K562 (cell line): ENCODE data around the gene KRT83. TPM values are rescaled to one million over a fixed set of nuclear protein-coding genes. Genes with fewer than 3 reads are reported as not detected.

Experiments
- EWSR1 ChIP-seq: fragments of 450-650 bp; IDR thresholded peaks from 2 replicates; pipeline ENCODE4 v1.6.1; 2018; ENCODE audit warnings: borderline replicate concordance, mild to moderate bottlenecking, low read depth, moderate library complexity; ENCODE audit not compliant: partially characterized antibody
- MYC ChIP-seq, 2 experiments: fragments of 250-450 bp in 1 of 2; sonication (Bioruptor Pico) in 1 of 2; IDR thresholded peaks; 2 replicates each; pipeline versions ENCODE4 v1.5.1 to v1.6.1; 2012 to 2021; ENCODE audit warnings: low read depth in 2 of 2, borderline replicate concordance in 1 of 2, improper control_type of control experiment in 1 of 2, low read length in 1 of 2, mild to moderate bottlenecking in 1 of 2, moderate library complexity in 1 of 2
- ZBTB40 ChIP-seq, 2 experiments: fragments of 450-650 bp in 1 of 2; sonication (generic) in 1 of 2; formaldehyde crosslinking in 1 of 2; IDR thresholded peaks; 2 replicates each; pipeline versions ENCODE4 v1.7.1 to v1.9.0; 2016 to 2022; ENCODE audit warnings: inconsistent platforms in 1 of 2, mild to moderate bottlenecking in 1 of 2, missing genetic modification reagents in 1 of 2
- ZNF24 ChIP-seq: fragments of 450-650 bp; IDR thresholded peaks from 2 replicates; pipeline ENCODE4 v1.6.1; 2016
- ZNF561 ChIP-seq: fragments of 450-650 bp; formaldehyde crosslinking; conservative IDR thresholded peaks from 2 replicates; pipeline ENCODE4 v1.4.0; 2020; ENCODE audit warnings: mild to moderate bottlenecking, moderate library complexity
- ZNF75A ChIP-seq: fragments of 450-650 bp; formaldehyde crosslinking; IDR thresholded peaks from 2 replicates; pipeline ENCODE4 v1.4.0; 2020; ENCODE audit warnings: mild to moderate bottlenecking
- polyA plus RNA-seq, 8 experiments: library from polyadenylated mRNA; depleted of rRNA in 4 of 8; stranded (reverse) in 5 of 8; unstranded in 3 of 8; fragments of >200 nt; fragmentation: Nextera tagmentation in 2 of 8; fragmentation: Illumina TruSeq in 1 of 8; extraction: Ambion mirVana in 2 of 8; extraction: Trizol in 1 of 8; gene quantifications; 2 replicates each; pipeline versions ENCODE4 v1.2.1 to v1.2.3, GENCODE V29; 2011 to 2014; ENCODE audit warnings: inconsistent platforms in 1 of 8, missing spikeins in 1 of 8
- total RNA-seq, 7 experiments: library from RNA; depleted of rRNA in 6 of 7; stranded (reverse); fragments of >200 nt in 6 of 7; fragmentation: Illumina TruSeq in 2 of 7; extraction: Trizol in 2 of 7; gene quantifications; 2 replicates each; pipeline versions ENCODE4 v1.2.1 to v1.2.3, GENCODE V29; 2011 to 2021; ENCODE audit warnings: low replicate concordance in 1 of 7
- TF ChIP-seq, protein P1 (sequence below): fragments of 450-650 bp; IDR thresholded peaks from 2 replicates; pipeline ENCODE4 v1.6.1; 2016; ENCODE audit warnings: mild to moderate bottlenecking, moderate library complexity

KRT83 gene
- total and polyA plus RNA-seq, 9 of the 15 experiments (the other 6 are each of a cell fraction or from before 2014, with no cell fraction given): not detected

DNA sequence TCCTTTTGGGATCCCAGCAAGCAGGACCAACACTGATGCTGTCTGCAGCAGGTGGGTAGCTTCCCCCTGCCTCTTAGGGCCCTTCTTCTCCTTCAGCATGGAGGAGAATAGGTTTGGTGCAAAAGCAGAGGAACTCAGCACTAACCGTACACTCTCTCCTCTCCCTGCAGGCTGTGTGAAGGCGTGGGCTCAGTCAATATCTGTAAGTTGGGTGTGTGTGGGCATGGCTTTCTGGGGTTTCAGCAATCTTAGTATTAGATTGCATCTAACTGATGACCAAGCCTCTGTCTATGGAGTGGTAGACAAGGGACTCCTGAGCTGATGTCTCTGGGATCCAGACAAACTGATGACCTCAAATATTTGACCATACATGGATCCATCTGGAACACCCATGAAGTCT lies 31.8 kb upstream of the KRT83 start (continued):
- TF ChIP-seq, protein P1, sequence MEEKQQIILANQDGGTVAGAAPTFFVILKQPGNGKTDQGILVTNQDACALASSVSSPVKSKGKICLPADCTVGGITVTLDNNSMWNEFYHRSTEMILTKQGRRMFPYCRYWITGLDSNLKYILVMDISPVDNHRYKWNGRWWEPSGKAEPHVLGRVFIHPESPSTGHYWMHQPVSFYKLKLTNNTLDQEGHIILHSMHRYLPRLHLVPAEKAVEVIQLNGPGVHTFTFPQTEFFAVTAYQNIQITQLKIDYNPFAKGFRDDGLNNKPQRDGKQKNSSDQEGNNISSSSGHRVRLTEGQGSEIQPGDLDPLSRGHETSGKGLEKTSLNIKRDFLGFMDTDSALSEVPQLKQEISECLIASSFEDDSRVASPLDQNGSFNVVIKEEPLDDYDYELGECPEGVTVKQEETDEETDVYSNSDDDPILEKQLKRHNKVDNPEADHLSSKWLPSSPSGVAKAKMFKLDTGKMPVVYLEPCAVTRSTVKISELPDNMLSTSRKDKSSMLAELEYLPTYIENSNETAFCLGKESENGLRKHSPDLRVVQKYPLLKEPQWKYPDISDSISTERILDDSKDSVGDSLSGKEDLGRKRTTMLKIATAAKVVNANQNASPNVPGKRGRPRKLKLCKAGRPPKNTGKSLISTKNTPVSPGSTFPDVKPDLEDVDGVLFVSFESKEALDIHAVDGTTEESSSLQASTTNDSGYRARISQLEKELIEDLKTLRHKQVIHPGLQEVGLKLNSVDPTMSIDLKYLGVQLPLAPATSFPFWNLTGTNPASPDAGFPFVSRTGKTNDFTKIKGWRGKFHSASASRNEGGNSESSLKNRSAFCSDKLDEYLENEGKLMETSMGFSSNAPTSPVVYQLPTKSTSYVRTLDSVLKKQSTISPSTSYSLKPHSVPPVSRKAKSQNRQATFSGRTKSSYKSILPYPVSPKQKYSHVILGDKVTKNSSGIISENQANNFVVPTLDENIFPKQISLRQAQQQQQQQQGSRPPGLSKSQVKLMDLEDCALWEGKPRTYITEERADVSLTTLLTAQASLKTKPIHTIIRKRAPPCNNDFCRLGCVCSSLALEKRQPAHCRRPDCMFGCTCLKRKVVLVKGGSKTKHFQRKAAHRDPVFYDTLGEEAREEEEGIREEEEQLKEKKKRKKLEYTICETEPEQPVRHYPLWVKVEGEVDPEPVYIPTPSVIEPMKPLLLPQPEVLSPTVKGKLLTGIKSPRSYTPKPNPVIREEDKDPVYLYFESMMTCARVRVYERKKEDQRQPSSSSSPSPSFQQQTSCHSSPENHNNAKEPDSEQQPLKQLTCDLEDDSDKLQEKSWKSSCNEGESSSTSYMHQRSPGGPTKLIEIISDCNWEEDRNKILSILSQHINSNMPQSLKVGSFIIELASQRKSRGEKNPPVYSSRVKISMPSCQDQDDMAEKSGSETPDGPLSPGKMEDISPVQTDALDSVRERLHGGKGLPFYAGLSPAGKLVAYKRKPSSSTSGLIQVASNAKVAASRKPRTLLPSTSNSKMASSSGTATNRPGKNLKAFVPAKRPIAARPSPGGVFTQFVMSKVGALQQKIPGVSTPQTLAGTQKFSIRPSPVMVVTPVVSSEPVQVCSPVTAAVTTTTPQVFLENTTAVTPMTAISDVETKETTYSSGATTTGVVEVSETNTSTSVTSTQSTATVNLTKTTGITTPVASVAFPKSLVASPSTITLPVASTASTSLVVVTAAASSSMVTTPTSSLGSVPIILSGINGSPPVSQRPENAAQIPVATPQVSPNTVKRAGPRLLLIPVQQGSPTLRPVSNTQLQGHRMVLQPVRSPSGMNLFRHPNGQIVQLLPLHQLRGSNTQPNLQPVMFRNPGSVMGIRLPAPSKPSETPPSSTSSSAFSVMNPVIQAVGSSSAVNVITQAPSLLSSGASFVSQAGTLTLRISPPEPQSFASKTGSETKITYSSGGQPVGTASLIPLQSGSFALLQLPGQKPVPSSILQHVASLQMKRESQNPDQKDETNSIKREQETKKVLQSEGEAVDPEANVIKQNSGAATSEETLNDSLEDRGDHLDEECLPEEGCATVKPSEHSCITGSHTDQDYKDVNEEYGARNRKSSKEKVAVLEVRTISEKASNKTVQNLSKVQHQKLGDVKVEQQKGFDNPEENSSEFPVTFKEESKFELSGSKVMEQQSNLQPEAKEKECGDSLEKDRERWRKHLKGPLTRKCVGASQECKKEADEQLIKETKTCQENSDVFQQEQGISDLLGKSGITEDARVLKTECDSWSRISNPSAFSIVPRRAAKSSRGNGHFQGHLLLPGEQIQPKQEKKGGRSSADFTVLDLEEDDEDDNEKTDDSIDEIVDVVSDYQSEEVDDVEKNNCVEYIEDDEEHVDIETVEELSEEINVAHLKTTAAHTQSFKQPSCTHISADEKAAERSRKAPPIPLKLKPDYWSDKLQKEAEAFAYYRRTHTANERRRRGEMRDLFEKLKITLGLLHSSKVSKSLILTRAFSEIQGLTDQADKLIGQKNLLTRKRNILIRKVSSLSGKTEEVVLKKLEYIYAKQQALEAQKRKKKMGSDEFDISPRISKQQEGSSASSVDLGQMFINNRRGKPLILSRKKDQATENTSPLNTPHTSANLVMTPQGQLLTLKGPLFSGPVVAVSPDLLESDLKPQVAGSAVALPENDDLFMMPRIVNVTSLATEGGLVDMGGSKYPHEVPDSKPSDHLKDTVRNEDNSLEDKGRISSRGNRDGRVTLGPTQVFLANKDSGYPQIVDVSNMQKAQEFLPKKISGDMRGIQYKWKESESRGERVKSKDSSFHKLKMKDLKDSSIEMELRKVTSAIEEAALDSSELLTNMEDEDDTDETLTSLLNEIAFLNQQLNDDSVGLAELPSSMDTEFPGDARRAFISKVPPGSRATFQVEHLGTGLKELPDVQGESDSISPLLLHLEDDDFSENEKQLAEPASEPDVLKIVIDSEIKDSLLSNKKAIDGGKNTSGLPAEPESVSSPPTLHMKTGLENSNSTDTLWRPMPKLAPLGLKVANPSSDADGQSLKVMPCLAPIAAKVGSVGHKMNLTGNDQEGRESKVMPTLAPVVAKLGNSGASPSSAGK: no peak
- TF ChIP-seq ZBTB40 (IDR thresholded peaks at IDR 0.05): no peak
- no peak for TF ChIP-seq ZBTB40 (CRISPR knock-in tag; IDR thresholded peaks at IDR 0.05)
- no peak for TF ChIP-seq ZNF24
- no peak for TF ChIP-seq ZNF561
- TF ChIP-seq MYC (IDR thresholded peaks at IDR 0.05; ENCODE audit: low read depth, low read length): no peak
- no peak for TF ChIP-seq MYC (CRISPR knock-in tag; IDR thresholded peaks at IDR 0.05; ENCODE audit: borderline replicate concordance, low read depth)
- TF ChIP-seq EWSR1: no peak
- no peak for TF ChIP-seq ZNF75A (CRISPR knock-in tag)
